ENCODE measurements around the gene IFI27. TPM values are rescaled to one million over a fixed set of nuclear protein-coding genes. Genes with fewer than 3 reads are reported as not detected.

Gene IFI27
- total and polyA plus RNA-seq, 2 experiments from 2014 or later = 1.8 to 6.7 TPM

GRCh38 chr14:94074534-94074933 is 36.0 kb upstream of the IFI27 start:
- Histone ChIP-seq H3K4me3 (no peak overlapping the region), H3K79me2 (peaks cover 100% of the 10 kb centered on the region), H3K4me1 (ENCODE audit: insufficient read depth) (peaks cover 26% of the 10 kb centered on the region), H3K36me3 (replicated peaks; ENCODE audit: insufficient read depth, low read depth) (no peaks in the 10 kb centered on the region), H3K27ac (no peak overlapping the region), H3K9me3 (ENCODE audit: low read depth) (peaks cover 11% of the 10 kb centered on the region), H3K4me2 (no peak overlapping the region), H2AFZ (no peak overlapping the region), H4K20me1 (ENCODE audit: insufficient read depth, poor library complexity, severe bottlenecking) (peaks cover 44% of the 10 kb centered on the region), H3K27me3 (no peaks in the 10 kb centered on the region), H3K9me2 (replicated peaks; ENCODE audit: insufficient read depth) (no peaks in the 10 kb centered on the region)
- TF ChIP-seq EZH2 (IDR thresholded peaks at IDR 0.05; ENCODE audit: borderline replicate concordance) (no peak), CTCF (IDR thresholded peaks at IDR 0.05; ENCODE audit: poor library complexity) (no peak), EZH2phosphoT487 (IDR thresholded peaks at IDR 0.05; ENCODE audit: low read depth, severe bottlenecking, unreplicated experiment) (no peak)
- 100% methylated on average over 3 of the region's 3 CpGs for WGBS (ENCODE audit: low lambda C conversion rate, missing lambda C conversion rate)
- no peak for DNase-seq (ENCODE audit: low spot score)

- TF ChIP-seq EZH2 (IDR thresholded peaks at IDR 0.05; ENCODE audit: borderline replicate concordance) (no peak), CTCF (IDR thresholded peaks at IDR 0.05; ENCODE audit: poor library complexity) (no peak), EZH2phosphoT487 (IDR thresholded peaks at IDR 0.05; ENCODE audit: low read depth, severe bottlenecking, unreplicated experiment) (no peak)
Observed at GRCh38 chr14:94075008-94075407, 35.5 kb upstream of the IFI27 start.

DNA sequence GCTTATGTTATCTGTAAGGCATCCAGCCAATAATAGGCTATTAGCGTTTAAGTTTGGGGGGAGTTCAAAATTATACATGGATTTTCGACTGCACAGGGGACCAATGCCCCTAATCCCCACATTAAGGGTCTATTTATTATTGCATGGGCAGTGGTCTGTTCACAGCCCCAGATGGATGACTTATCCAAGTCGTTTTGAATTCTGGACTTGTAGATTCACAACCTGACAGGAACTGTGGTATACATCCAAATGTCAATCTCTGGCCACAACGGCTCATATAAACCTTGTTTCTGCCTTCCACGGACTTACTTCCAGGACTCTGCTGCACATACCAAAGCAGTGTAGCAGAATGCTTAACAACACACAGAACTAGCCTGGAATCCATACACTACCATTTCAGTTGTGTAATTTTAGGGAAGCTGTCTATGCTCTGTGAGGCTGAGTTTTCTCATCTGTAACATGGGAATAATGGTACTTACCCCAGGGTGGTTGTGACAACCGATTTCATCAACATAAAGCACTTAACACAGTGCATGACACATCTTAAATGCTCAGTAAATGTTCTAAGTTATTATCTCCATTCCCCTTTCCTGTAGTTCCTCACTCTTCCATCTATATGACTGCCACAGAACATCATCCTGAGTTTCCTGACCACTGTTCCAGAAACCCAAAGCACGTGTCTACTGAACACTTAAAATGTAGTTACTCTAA is 33.3 kb upstream of the IFI27 start:
- Histone ChIP-seq H3K9me3 (ENCODE audit: low read depth) (no peaks in the 10 kb centered on the region), H4K20me1 (ENCODE audit: insufficient read depth, poor library complexity, severe bottlenecking) (peaks cover 43% of the 10 kb centered on the region), H2AFZ (no peak overlapping the region), H3K4me1 (ENCODE audit: insufficient read depth) (peaks cover 27% of the 10 kb centered on the region), H3K4me2 (peak overlapping the region; percentile 90), H3K4me3 (no peak overlapping the region), H3K27ac (no peak overlapping the region), H3K79me2 (peaks cover 91% of the 10 kb centered on the region), H3K9me2 (replicated peaks; ENCODE audit: insufficient read depth) (no peaks in the 10 kb centered on the region), H3K27me3 (no peaks in the 10 kb centered on the region), H3K36me3 (replicated peaks; ENCODE audit: insufficient read depth, low read depth) (no peaks in the 10 kb centered on the region)
- TF ChIP-seq CTCF (IDR thresholded peaks at IDR 0.05; ENCODE audit: poor library complexity) (no peak), EZH2phosphoT487 (IDR thresholded peaks at IDR 0.05; ENCODE audit: low read depth, severe bottlenecking, unreplicated experiment) (no peak), EZH2 (IDR thresholded peaks at IDR 0.05; ENCODE audit: borderline replicate concordance) (no peak)
- WGBS (ENCODE audit: low lambda C conversion rate, missing lambda C conversion rate) = 87% methylated on average over 7 of the region's 7 CpGs
- no peak for DNase-seq (ENCODE audit: low spot score)

More at GRCh38 chr14:94075008-94075407, 35.5 kb upstream of the IFI27 start:
- 96% methylated on average over 2 of the region's 2 CpGs for WGBS (ENCODE audit: low lambda C conversion rate, missing lambda C conversion rate)
- peaks cover 6% of the 10 kb centered on the region for H3K9me3 ChIP-seq (ENCODE audit: low read depth)
- H3K9me2 ChIP-seq (replicated peaks; ENCODE audit: insufficient read depth) = no peaks in the 10 kb centered on the region
- H3K36me3 ChIP-seq (replicated peaks; ENCODE audit: insufficient read depth, low read depth) = no peaks in the 10 kb centered on the region
- H4K20me1 ChIP-seq (ENCODE audit: insufficient read depth, poor library complexity, severe bottlenecking) = peaks cover 43% of the 10 kb centered on the region
- no peak overlapping the region for H2AFZ ChIP-seq
- DNase-seq (ENCODE audit: low spot score) = no peak
- H3K4me1 ChIP-seq (ENCODE audit: insufficient read depth) = peaks cover 27% of the 10 kb centered on the region
- peaks cover 100% of the 10 kb centered on the region for H3K79me2 ChIP-seq
- H3K27ac ChIP-seq = no peak overlapping the region
- H3K27me3 ChIP-seq = no peaks in the 10 kb centered on the region
- H3K4me2 ChIP-seq = no peak overlapping the region
- no peak overlapping the region for H3K4me3 ChIP-seq

Measured in hepatocyte (in vitro differentiated cells).